GM18907 (cell line): ENCODE measurements around the gene D2HGDH.
"Not testable (repeated sequence)": the region's sequence is repeated elsewhere in the genome, so short reads cannot be mapped to it uniquely, and the experiment has no call there.

ENCODE experiments used
- ATAC-seq: cut with Tn5 transposase; IDR thresholded peaks from one replicate; pipeline ENCODE4 v1.9.1; 2021; ENCODE audit warnings: mild to moderate bottlenecking, moderate library complexity; ENCODE audit not compliant: unreplicated experiment

D2HGDH gene

GRCh38 chr2:241748468-241749256 lies 14.2 kb downstream of the D2HGDH start:
- ATAC-seq = no peak

GRCh38 chr2:241750076-241750840 lies 15.8 kb downstream of the D2HGDH start:
- no peak for ATAC-seq

GRCh38 chr2:241751152-241751551 lies 16.7 kb downstream of the D2HGDH start:
- no peak for ATAC-seq

GRCh38 chr2:241751776-241752175 lies 17.3 kb downstream of the D2HGDH start:
- no peak for ATAC-seq

GRCh38 chr2:241752253-241752652 lies 17.8 kb downstream of the D2HGDH start:
- ATAC-seq = no peak

- no peak for ATAC-seq
Observed at GRCh38 chr2:241752689-241753276, 18.4 kb downstream of the D2HGDH start.

- no peak for ATAC-seq
Observed at GRCh38 chr2:241753493-241753892, 19.1 kb downstream of the D2HGDH start.

GRCh38 chr2:241754042-241754441 lies 19.6 kb downstream of the D2HGDH start:
- ATAC-seq = no peak

GRCh38 chr2:241755166-241755565 lies 20.7 kb downstream of the D2HGDH start:
- ATAC-seq = no peak

- ATAC-seq = no peak
Observed at GRCh38 chr2:241755777-241756176, 21.3 kb downstream of the D2HGDH start.

- ATAC-seq = no peak
Observed at GRCh38 chr2:241759067-241759807, 24.8 kb downstream of the D2HGDH start.

- not testable (repeated sequence) for ATAC-seq
Observed at GRCh38 chr2:241759893-241760292, 25.5 kb downstream of the D2HGDH start.

- no peak for ATAC-seq
Observed at GRCh38 chr2:241760301-241760771, 25.9 kb downstream of the D2HGDH start.

- ATAC-seq = no peak
Observed at GRCh38 chr2:241762321-241762932, 28.0 kb downstream of the D2HGDH start.

- ATAC-seq = no peak
Observed at GRCh38 chr2:241762933-241763369, 28.5 kb downstream of the D2HGDH start.

GRCh38 chr2:241763551-241764274 lies 29.3 kb downstream of the D2HGDH start:
- no peak for ATAC-seq

GRCh38 chr2:241764275-241765241 lies 30.1 kb downstream of the D2HGDH start:
- ATAC-seq = no peak

GRCh38 chr2:241767464-241768250 lies 33.2 kb downstream of the D2HGDH start:
- no peak for ATAC-seq
